MCF 10A (cell line): ENCODE measurements around the gene L3MBTL2. TPM values are rescaled to one million over a fixed set of nuclear protein-coding genes. Genes with fewer than 3 reads are reported as not detected.
A peak's percentile ranks its signal among the peaks of the same experiment; 100 is the strongest.

Experiments used
- BruUV-seq: library from RNA; stranded (reverse); fragments of 400-500 nt; replicated peaks from 2 replicates; lab custom pipeline; 2021; lab: Mats Ljungman, UMichigan
- CTCF ChIA-PET: fragments of 300-600 bp; sonication (Branson Sonifier 250); formaldehyde crosslinking; extraction: SDS; loops from one replicate; lab custom pipeline; 2021; ENCODE audit warnings: antibody characterized with exemption, inconsistent platforms; lab: Yijun Ruan, JAX
- POLR2A ChIA-PET: fragments of 300-600, 350-650 bp; sonication (Branson Sonifier 250); formaldehyde crosslinking; extraction: SDS; loops from one replicate; lab custom pipeline; 2020; ENCODE audit warnings: antibody characterized with exemption, inconsistent platforms; lab: Yijun Ruan, JAX
- DNase-seq: peaks from one replicate; pipeline ENCODE4 v3.0.0-alpha.2; 2018; ENCODE audit not compliant: unreplicated experiment
- H3K27ac Mint-ChIP-seq: one replicate; pipeline ENCODE4 v1.8.0; 2022; ENCODE audit warnings: mild to moderate bottlenecking, low read depth, mixed read lengths; ENCODE audit not compliant: unreplicated experiment
- H3K27me3 Mint-ChIP-seq: one replicate; pipeline ENCODE4 v1.8.0; 2022; ENCODE audit warnings: mixed read lengths; ENCODE audit not compliant: insufficient read depth, unreplicated experiment
- H3K36me3 Mint-ChIP-seq: one replicate; pipeline ENCODE4 v1.8.0; 2022; ENCODE audit warnings: mild to moderate bottlenecking, moderate library complexity, mixed read lengths; ENCODE audit not compliant: insufficient read depth, unreplicated experiment
- H3K4me1 Mint-ChIP-seq: one replicate; pipeline ENCODE4 v1.8.0; 2022; ENCODE audit warnings: mixed read lengths; ENCODE audit not compliant: insufficient read depth, unreplicated experiment
- H3K4me3 Mint-ChIP-seq: one replicate; pipeline ENCODE4 v1.8.0; 2022; ENCODE audit warnings: mild to moderate bottlenecking, moderate library complexity, mixed read lengths; ENCODE audit not compliant: unreplicated experiment
- H3K9me3 Mint-ChIP-seq: one replicate; pipeline ENCODE4 v1.8.0; 2022; ENCODE audit warnings: mixed read lengths; ENCODE audit not compliant: unreplicated experiment
- CTCF ChIP-seq: fragments of 200-600 bp; IDR thresholded peaks from one replicate; pipeline ENCODE4 v1.8.0; 2022; ENCODE audit warnings: antibody characterized with exemption, mild to moderate bottlenecking; ENCODE audit not compliant: unreplicated experiment
- intact Hi-C: fragments of 100-400 bp; cut with micrococcal nuclease; formaldehyde crosslinking; loops from 2 replicates; pipeline ENCODE4 v1.14.1; 2022
- total RNA-seq: library from RNA; stranded (reverse); gene quantifications from 2 replicates; pipeline ENCODE4 v1.2.3, GENCODE V29; 2022

Gene L3MBTL2
- total RNA-seq, 1 experiment from 2014 or later, result 28.7 TPM

GRCh38 chr22:41206719-41207118 lies 1.6 kb downstream of the L3MBTL2 start:
- no peaks in the 10 kb centered on the region for H3K27me3 Mint-ChIP-seq
- CTCF ChIA-PET, result interaction anchor here (0.6 kb wide), 1 partner anchor 491 kb away, joined by 3 read pairs; no protein-coding TSS in a partner anchor
- BruUV-seq, result TSS peak; percentile 17

GRCh38 chr22:41215409-41215808 lies 10.3 kb downstream of the L3MBTL2 start:
- no peak for DNase-seq
- TF ChIP-seq CTCF, result no peak
- no peak overlapping the region for H3K4me3 Mint-ChIP-seq
- ChIA-PET CTCF (interaction anchor here (0.6 to 0.7 kb wide), 2 partner anchors 304 to 1381 kb away, joined by 3 read pairs; no protein-coding TSS in a partner anchor), POLR2A (no interaction called here)
- H3K27me3 Mint-ChIP-seq, result no peaks in the 10 kb centered on the region
- H3K36me3 Mint-ChIP-seq, result peaks cover 69% of the 10 kb centered on the region
- H3K27ac Mint-ChIP-seq, result no peak overlapping the region
- BruUV-seq, result no TSS peak
- H3K4me1 Mint-ChIP-seq, result peaks cover 19% of the 10 kb centered on the region
- intact Hi-C loops, result no loop called here
- no peaks in the 10 kb centered on the region for H3K9me3 Mint-ChIP-seq

More at GRCh38 chr22:41206719-41207118, 1.6 kb downstream of the L3MBTL2 start:
- intact Hi-C loops, result loop anchor here (10.0 kb wide), 1 partner anchor 252 kb away; the partner anchor contains the start of gene RBX1
- POLR2A ChIA-PET, result interaction anchor here (0.7 to 1.4 kb wide), 7 partner anchors 11 to 709 kb away, joined by 3 to 7 read pairs (median 4); partner anchors contain the start of gene ZC3H7B
- Mint-ChIP-seq H3K4me1 (no peaks in the 10 kb centered on the region), H3K9me3 (no peaks in the 10 kb centered on the region), H3K36me3 (peaks cover 39% of the 10 kb centered on the region), H3K4me3 (no peak overlapping the region), H3K27ac (no peak overlapping the region)
- DNase-seq, result no peak
- TF ChIP-seq CTCF, result no peak

- no peaks in the 10 kb centered on the region for H3K27me3 Mint-ChIP-seq
- intact Hi-C loops, result no loop called here
- peaks cover 69% of the 10 kb centered on the region for H3K36me3 Mint-ChIP-seq
- H3K4me1 Mint-ChIP-seq, result peaks cover 19% of the 10 kb centered on the region
- BruUV-seq, result no TSS peak
- no peak overlapping the region for H3K27ac Mint-ChIP-seq
- DNase-seq, result no peak
- no peak overlapping the region for H3K4me3 Mint-ChIP-seq
- CTCF ChIA-PET, result interaction anchor here (0.7 to 1.0 kb wide), 2 partner anchors 293 to 1381 kb away, joined by 3 to 4 read pairs; no protein-coding TSS in a partner anchor
- no peaks in the 10 kb centered on the region for H3K9me3 Mint-ChIP-seq
- TF ChIP-seq CTCF, result no peak
- POLR2A ChIA-PET, result no interaction called here
Observed at GRCh38 chr22:41215926-41216325, 10.8 kb downstream of the L3MBTL2 start.

DNA sequence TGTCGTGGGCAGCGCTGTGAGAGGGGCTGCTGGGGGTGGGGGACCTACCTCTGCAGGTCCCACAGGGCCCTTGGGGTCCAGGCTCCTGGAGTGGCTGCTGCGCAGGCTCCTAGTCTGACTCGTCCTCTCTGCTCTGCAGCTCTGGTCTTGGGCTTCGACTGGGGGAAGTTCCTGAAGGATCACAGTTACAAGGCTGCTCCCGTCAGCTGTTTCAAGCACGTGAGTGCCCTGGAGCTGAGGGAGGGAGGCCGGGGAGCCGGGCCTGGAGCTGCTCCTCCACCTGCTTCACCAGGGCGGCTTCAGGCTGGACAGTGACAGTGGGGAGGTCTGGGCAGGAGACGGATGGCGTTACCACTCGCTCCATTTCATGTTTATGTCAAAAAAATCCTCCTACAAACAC lies 11.9 kb downstream of the L3MBTL2 start:
- no peak for TF ChIP-seq CTCF
- Mint-ChIP-seq H3K9me3 (no peaks in the 10 kb centered on the region), H3K27me3 (no peaks in the 10 kb centered on the region), H3K27ac (peak overlapping the region; percentile 79), H3K4me3 (no peak overlapping the region), H3K4me1 (peaks cover 19% of the 10 kb centered on the region), H3K36me3 (peaks cover 68% of the 10 kb centered on the region)
- BruUV-seq, result no TSS peak
- ChIA-PET POLR2A (interaction anchor here (0.7 to 1.7 kb wide), 5 partner anchors 10 to 70 kb away, joined by 3 to 7 read pairs (median 4); no protein-coding TSS in a partner anchor), CTCF (interaction anchor here (0.7 to 1.0 kb wide), 3 partner anchors 21 to 295 kb away, joined by 3 to 5 read pairs (median 4); no protein-coding TSS in a partner anchor)
- DNase-seq, result no peak
- intact Hi-C loops, result no loop called here
